ENCODE results near the gene DBF4.

DBF4 gene

DNA sequence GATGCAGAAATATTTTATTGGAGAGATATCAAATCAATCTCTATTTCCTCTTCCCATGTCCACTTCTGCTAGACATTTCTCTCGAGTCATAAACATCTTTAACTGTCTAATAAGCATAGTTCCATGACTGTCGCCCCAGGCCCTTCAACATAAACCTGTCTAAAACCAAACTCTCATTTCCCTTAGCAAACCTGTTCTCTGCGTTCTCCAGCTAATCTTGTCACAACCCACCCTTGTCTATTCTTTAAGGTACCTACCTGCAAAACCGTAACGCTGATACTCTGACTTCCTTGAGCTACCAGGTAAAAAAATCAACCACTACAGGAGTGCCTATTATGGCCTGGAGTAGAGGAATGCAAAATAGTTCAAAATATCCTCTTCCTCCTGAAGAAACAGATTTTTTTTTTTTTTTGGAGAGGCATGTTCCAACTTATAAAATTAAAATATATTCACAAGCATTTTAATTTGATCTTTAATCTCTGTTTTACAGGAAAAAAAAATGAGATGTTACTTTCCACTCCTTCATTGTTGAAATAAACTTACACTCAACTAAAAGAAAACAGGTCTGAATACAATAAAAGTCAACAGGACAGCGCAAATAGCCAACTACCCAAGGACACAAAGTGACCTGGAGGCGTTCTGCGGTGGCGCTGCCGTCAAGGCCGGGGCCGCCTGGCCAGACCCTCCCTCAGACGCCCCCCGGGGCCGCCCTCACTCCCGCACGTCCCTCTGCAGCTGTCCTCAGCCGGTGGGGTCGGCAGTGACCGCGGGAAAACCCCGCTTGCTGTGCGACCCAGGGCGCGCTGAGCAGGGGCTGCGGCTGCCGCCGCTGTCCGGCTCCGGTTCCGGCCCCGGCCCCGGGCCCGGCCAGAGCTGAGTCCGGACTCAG, 898 bp upstream of the DBF4 start:
- Histone ChIP-seq H3K9me2 (replicated peaks; ENCODE audit: control insufficient read depth, low read length) (no peaks in the 10 kb centered on the region), H3K79me2 (ENCODE audit: control insufficient read depth, low read length) (peaks cover 96% of the 10 kb centered on the region), H3K36me3 (ENCODE audit: control insufficient read depth, low read length) (peaks cover 69% of the 10 kb centered on the region), H3K27me3 (ENCODE audit: control insufficient read depth, low read length) (no peaks in the 10 kb centered on the region), H3K4me1 (ENCODE audit: control insufficient read depth, low read length) (peaks cover 43% of the 10 kb centered on the region), H3K4me3 (ENCODE audit: low read length) (peak overlapping the region; percentile 83), H3K9me3 (ENCODE audit: control insufficient read depth, insufficient read depth, low read length) (peaks cover 22% of the 10 kb centered on the region), H3F3A (ENCODE audit: control insufficient read depth, insufficient read depth) (peaks cover 10% of the 10 kb centered on the region; the same call in 1 of the 2 replicates), H3K4me2 (ENCODE audit: low read length) (peak overlapping the region; percentile 68), H4K20me1 (ENCODE audit: control insufficient read depth, insufficient read depth, low read depth, low read length) (peaks cover 5% of the 10 kb centered on the region; the same call in 1 of the 2 replicates), H3K27ac (ENCODE audit: low read depth, low read length) (peak overlapping the region; percentile 91)
- TF ChIP-seq CTCF (IDR thresholded peaks at IDR 0.05; ENCODE audit: low read depth, low read length, poor library complexity, severe bottlenecking) (peak; percentile 3), EZH2phosphoT487 (IDR thresholded peaks at IDR 0.05; ENCODE audit: borderline replicate concordance, low read length) (no peak)

DNA sequence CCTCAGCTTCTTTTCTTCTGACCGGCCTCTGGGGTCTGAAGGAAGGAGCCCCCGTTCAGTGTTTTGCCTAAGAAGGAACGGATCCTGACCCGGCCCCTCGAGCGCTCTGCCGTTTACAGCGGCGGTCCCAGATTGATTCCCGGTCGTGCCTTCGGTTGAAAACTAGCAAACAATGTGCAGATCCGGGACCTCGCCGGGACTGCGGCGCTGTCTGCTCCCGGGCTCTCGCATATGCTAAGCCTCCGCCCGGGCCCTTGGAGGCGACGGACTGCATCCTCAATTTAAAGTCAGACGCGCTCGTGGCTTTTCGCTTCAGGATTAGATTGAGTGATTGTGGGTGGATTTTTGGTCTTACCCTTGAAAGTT, 559 bp downstream of the DBF4 start:
- Histone ChIP-seq H3K4me2 (ENCODE audit: low read length) (peak overlapping the region; percentile 84), H3K79me2 (ENCODE audit: control insufficient read depth, low read length) (peaks cover 96% of the 10 kb centered on the region), H3K4me1 (ENCODE audit: control insufficient read depth, low read length) (peaks cover 51% of the 10 kb centered on the region), H4K20me1 (ENCODE audit: control insufficient read depth, insufficient read depth, low read depth, low read length) (peaks cover 15% of the 10 kb centered on the region; the same call in 1 of the 2 replicates), H3K4me3 (ENCODE audit: low read length) (peak overlapping the region; percentile 89), H3K27me3 (ENCODE audit: control insufficient read depth, low read length) (no peaks in the 10 kb centered on the region), H3K36me3 (ENCODE audit: control insufficient read depth, low read length) (peaks cover 69% of the 10 kb centered on the region), H3F3A (ENCODE audit: control insufficient read depth, insufficient read depth) (peaks cover 10% of the 10 kb centered on the region; the same call in 1 of the 2 replicates), H3K9me3 (ENCODE audit: control insufficient read depth, insufficient read depth, low read length) (peaks cover 10% of the 10 kb centered on the region), H3K9me2 (replicated peaks; ENCODE audit: control insufficient read depth, low read length) (no peaks in the 10 kb centered on the region), H3K27ac (ENCODE audit: low read depth, low read length) (peak overlapping the region; percentile 91)
- TF ChIP-seq EZH2phosphoT487 (IDR thresholded peaks at IDR 0.05; ENCODE audit: borderline replicate concordance, low read length) (no peak), CTCF (IDR thresholded peaks at IDR 0.05; ENCODE audit: low read depth, low read length, poor library complexity, severe bottlenecking) (no peak)

GRCh38 chr7:87877366-87878040, 1.2 kb downstream of the DBF4 start:
- peaks cover 4% of the 10 kb centered on the region for H3K9me3 ChIP-seq (ENCODE audit: control insufficient read depth, insufficient read depth, low read length)
- peak overlapping the region; percentile 84 for H3K4me2 ChIP-seq (ENCODE audit: low read length)
- peaks cover 69% of the 10 kb centered on the region for H3K36me3 ChIP-seq (ENCODE audit: control insufficient read depth, low read length)
- H3F3A ChIP-seq (ENCODE audit: control insufficient read depth, insufficient read depth), result peaks cover 10% of the 10 kb centered on the region; the same call in 1 of the 2 replicates
- peaks cover 21% of the 10 kb centered on the region for H4K20me1 ChIP-seq (ENCODE audit: control insufficient read depth, insufficient read depth, low read depth, low read length)
- TF ChIP-seq CTCF (IDR thresholded peaks at IDR 0.05; ENCODE audit: low read depth, low read length, poor library complexity, severe bottlenecking), result no peak
- TF ChIP-seq EZH2phosphoT487 (IDR thresholded peaks at IDR 0.05; ENCODE audit: borderline replicate concordance, low read length), result no peak
- no peaks in the 10 kb centered on the region for H3K9me2 ChIP-seq (replicated peaks; ENCODE audit: control insufficient read depth, low read length)
- peaks cover 96% of the 10 kb centered on the region for H3K79me2 ChIP-seq (ENCODE audit: control insufficient read depth, low read length)
- peaks cover 57% of the 10 kb centered on the region for H3K4me1 ChIP-seq (ENCODE audit: control insufficient read depth, low read length)
- peak overlapping the region; percentile 89 for H3K4me3 ChIP-seq (ENCODE audit: low read length)
- no peaks in the 10 kb centered on the region for H3K27me3 ChIP-seq (ENCODE audit: control insufficient read depth, low read length)
- H3K27ac ChIP-seq (ENCODE audit: low read depth, low read length), result peak overlapping the region; percentile 91

Data from DOHH2 (cell line).